ENCODE data around the gene LEMD3. TPM values are rescaled to one million over a fixed set of nuclear protein-coding genes. Genes with fewer than 3 reads are reported as not detected.

Gene LEMD3
- total RNA-seq, 1 donor from 2014 or later: 25.4 TPM

GRCh38 chr12:65123435-65124063 lies 45.8 kb upstream of the LEMD3 start:
- peaks cover 5% of the 10 kb centered on the region for H3K9me3 Mint-ChIP-seq (ENCODE audit: unreplicated experiment)
- no peak overlapping the region for H3K27ac Mint-ChIP-seq (ENCODE audit: unreplicated experiment)
- H3K4me1 Mint-ChIP-seq (ENCODE audit: low read depth, unreplicated experiment): peaks cover 3% of the 10 kb centered on the region
- peak; percentile 85 for TF ChIP-seq CTCF (IDR thresholded peaks at IDR 0.05; ENCODE audit: partially characterized antibody, unreplicated experiment)
- DNase-seq: no peak
- no peaks in the 10 kb centered on the region for H3K36me3 Mint-ChIP-seq (ENCODE audit: unreplicated experiment)
- peaks cover 10% of the 10 kb centered on the region for H3K27me3 Mint-ChIP-seq (ENCODE audit: unreplicated experiment)
- H3K4me3 Mint-ChIP-seq (ENCODE audit: unreplicated experiment): no peak overlapping the region

- no peaks in the 10 kb centered on the region for H3K36me3 Mint-ChIP-seq (ENCODE audit: unreplicated experiment)
- peaks cover 2% of the 10 kb centered on the region for H3K4me1 Mint-ChIP-seq (ENCODE audit: low read depth, unreplicated experiment)
- TF ChIP-seq CTCF (IDR thresholded peaks at IDR 0.05; ENCODE audit: partially characterized antibody, unreplicated experiment): no peak
- H3K9me3 Mint-ChIP-seq (ENCODE audit: unreplicated experiment): peaks cover 5% of the 10 kb centered on the region
- H3K27ac Mint-ChIP-seq (ENCODE audit: unreplicated experiment): no peak overlapping the region
- H3K27me3 Mint-ChIP-seq (ENCODE audit: unreplicated experiment): peaks cover 10% of the 10 kb centered on the region
- DNase-seq: no peak
- no peak overlapping the region for H3K4me3 Mint-ChIP-seq (ENCODE audit: unreplicated experiment)
These were observed 44.1 kb upstream of the LEMD3 start for GRCh38 chr12:65125247-65125646.

- H3K27me3 Mint-ChIP-seq (ENCODE audit: unreplicated experiment): peaks cover 5% of the 10 kb centered on the region
- no peaks in the 10 kb centered on the region for H3K9me3 Mint-ChIP-seq (ENCODE audit: unreplicated experiment)
- H3K4me1 Mint-ChIP-seq (ENCODE audit: low read depth, unreplicated experiment): peaks cover 2% of the 10 kb centered on the region
- no peaks in the 10 kb centered on the region for H3K36me3 Mint-ChIP-seq (ENCODE audit: unreplicated experiment)
- no peak overlapping the region for H3K4me3 Mint-ChIP-seq (ENCODE audit: unreplicated experiment)
- DNase-seq: no peak
- H3K27ac Mint-ChIP-seq (ENCODE audit: unreplicated experiment): no peak overlapping the region
- no peak for TF ChIP-seq CTCF (IDR thresholded peaks at IDR 0.05; ENCODE audit: partially characterized antibody, unreplicated experiment)
These were observed 43.4 kb upstream of the LEMD3 start for GRCh38 chr12:65125975-65126374.

GRCh38 chr12:65126482-65126881 lies 42.9 kb upstream of the LEMD3 start:
- no peak for DNase-seq
- no peaks in the 10 kb centered on the region for H3K9me3 Mint-ChIP-seq (ENCODE audit: unreplicated experiment)
- H3K4me3 Mint-ChIP-seq (ENCODE audit: unreplicated experiment): no peak overlapping the region
- H3K4me1 Mint-ChIP-seq (ENCODE audit: low read depth, unreplicated experiment): peaks cover 2% of the 10 kb centered on the region
- H3K36me3 Mint-ChIP-seq (ENCODE audit: unreplicated experiment): no peaks in the 10 kb centered on the region
- no peak for TF ChIP-seq CTCF (IDR thresholded peaks at IDR 0.05; ENCODE audit: partially characterized antibody, unreplicated experiment)
- peaks cover 6% of the 10 kb centered on the region for H3K27me3 Mint-ChIP-seq (ENCODE audit: unreplicated experiment)
- H3K27ac Mint-ChIP-seq (ENCODE audit: unreplicated experiment): no peak overlapping the region

- no peaks in the 10 kb centered on the region for H3K4me1 Mint-ChIP-seq (ENCODE audit: low read depth, unreplicated experiment)
- H3K27ac Mint-ChIP-seq (ENCODE audit: unreplicated experiment): no peak overlapping the region
- peaks cover 1% of the 10 kb centered on the region for H3K27me3 Mint-ChIP-seq (ENCODE audit: unreplicated experiment)
- H3K36me3 Mint-ChIP-seq (ENCODE audit: unreplicated experiment): peaks cover 5% of the 10 kb centered on the region
- no peak for TF ChIP-seq CTCF (IDR thresholded peaks at IDR 0.05; ENCODE audit: partially characterized antibody, unreplicated experiment)
- no peaks in the 10 kb centered on the region for H3K9me3 Mint-ChIP-seq (ENCODE audit: unreplicated experiment)
- H3K4me3 Mint-ChIP-seq (ENCODE audit: unreplicated experiment): no peak overlapping the region
- DNase-seq: no peak
These were observed 35.5 kb upstream of the LEMD3 start for GRCh38 chr12:65133879-65134278.
